HEK293 (cell line): ENCODE data around the gene CBX3.

ENCODE experiments used
- ELK4 ChIP-seq: IDR thresholded peaks from 2 replicates; pipeline ENCODE4 v1.6.1; 2011; ENCODE audit warnings: mild to moderate bottlenecking, low read depth, low read length, borderline replicate concordance
- SP2 ChIP-seq: fragments of 450-650 bp; formaldehyde crosslinking; IDR thresholded peaks from 2 replicates; pipeline ENCODE4 v1.5.1; 2016; ENCODE audit warnings: missing biosample characterization, missing genetic modification characterization
- YY1 ChIP-seq: fragments of 450-650 bp; formaldehyde crosslinking; IDR thresholded peaks from 2 replicates; pipeline ENCODE4 v1.5.1; 2018; ENCODE audit warnings: missing biosample characterization, missing genetic modification characterization
- ZNF133 ChIP-seq: fragments of 450-650 bp; formaldehyde crosslinking; IDR thresholded peaks from 2 replicates; pipeline ENCODE4 v1.5.1; 2016; ENCODE audit warnings: missing biosample characterization, missing genetic modification characterization
- ZNF211 ChIP-seq: fragments of 450-650 bp; formaldehyde crosslinking; IDR thresholded peaks from 2 replicates; pipeline ENCODE4 v1.5.1; 2016; ENCODE audit warnings: low read depth, missing biosample characterization, missing genetic modification characterization
- ZNF302 ChIP-seq: fragments of 450-650 bp; formaldehyde crosslinking; IDR thresholded peaks from 2 replicates; pipeline ENCODE4 v1.5.1; 2016; ENCODE audit warnings: missing biosample characterization, missing genetic modification characterization, low read depth
- ZNF404 ChIP-seq: fragments of 450-650 bp; formaldehyde crosslinking; IDR thresholded peaks from 2 replicates; pipeline ENCODE4 v1.5.1; 2017; ENCODE audit warnings: missing biosample characterization, missing genetic modification characterization
- ZNF549 ChIP-seq: fragments of 450-650 bp; IDR thresholded peaks from 2 replicates; pipeline ENCODE4 v1.5.1; 2018; ENCODE audit warnings: missing biosample characterization, missing genetic modification characterization, mild to moderate bottlenecking, inconsistent platforms, moderate library complexity
- ZNF558 ChIP-seq: fragments of 450-650 bp; formaldehyde crosslinking; IDR thresholded peaks from 2 replicates; pipeline ENCODE4 v1.5.1; 2016; ENCODE audit warnings: missing biosample characterization, missing genetic modification characterization
- ZNF792 ChIP-seq: fragments of 450-650 bp; formaldehyde crosslinking; IDR thresholded peaks from 2 replicates; pipeline ENCODE4 v1.5.1; 2016; ENCODE audit warnings: missing biosample characterization, missing genetic modification characterization
- ZSCAN18 ChIP-seq: fragments of 450-650 bp; formaldehyde crosslinking; IDR thresholded peaks from 2 replicates; pipeline ENCODE4 v1.5.1; 2016; ENCODE audit warnings: missing biosample characterization, missing genetic modification characterization
- TF ChIP-seq, protein P1 (sequence below): fragments of 450-650 bp; formaldehyde crosslinking; IDR thresholded peaks from 2 replicates; pipeline ENCODE4 v1.5.1; 2016; ENCODE audit warnings: missing biosample characterization, missing genetic modification characterization

GRCh38 chr7:26169271-26169670 lies 32.3 kb upstream of the CBX3 start:
- TF ChIP-seq, protein P1, sequence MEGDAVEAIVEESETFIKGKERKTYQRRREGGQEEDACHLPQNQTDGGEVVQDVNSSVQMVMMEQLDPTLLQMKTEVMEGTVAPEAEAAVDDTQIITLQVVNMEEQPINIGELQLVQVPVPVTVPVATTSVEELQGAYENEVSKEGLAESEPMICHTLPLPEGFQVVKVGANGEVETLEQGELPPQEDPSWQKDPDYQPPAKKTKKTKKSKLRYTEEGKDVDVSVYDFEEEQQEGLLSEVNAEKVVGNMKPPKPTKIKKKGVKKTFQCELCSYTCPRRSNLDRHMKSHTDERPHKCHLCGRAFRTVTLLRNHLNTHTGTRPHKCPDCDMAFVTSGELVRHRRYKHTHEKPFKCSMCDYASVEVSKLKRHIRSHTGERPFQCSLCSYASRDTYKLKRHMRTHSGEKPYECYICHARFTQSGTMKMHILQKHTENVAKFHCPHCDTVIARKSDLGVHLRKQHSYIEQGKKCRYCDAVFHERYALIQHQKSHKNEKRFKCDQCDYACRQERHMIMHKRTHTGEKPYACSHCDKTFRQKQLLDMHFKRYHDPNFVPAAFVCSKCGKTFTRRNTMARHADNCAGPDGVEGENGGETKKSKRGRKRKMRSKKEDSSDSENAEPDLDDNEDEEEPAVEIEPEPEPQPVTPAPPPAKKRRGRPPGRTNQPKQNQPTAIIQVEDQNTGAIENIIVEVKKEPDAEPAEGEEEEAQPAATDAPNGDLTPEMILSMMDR, result no peak
- TF ChIP-seq ZNF133 (tag by site-specific recombination) (no peak), ZNF211 (tag by site-specific recombination) (no peak), SP2 (tag by site-specific recombination) (no peak), ELK4 (no peak), ZSCAN18 (tag by site-specific recombination) (no peak), ZNF404 (tag by site-specific recombination) (no peak), YY1 (tag by site-specific recombination) (no peak), ZNF549 (tag by site-specific recombination) (no peak), ZNF302 (tag by site-specific recombination) (no peak), ZNF558 (no peak), ZNF792 (tag by site-specific recombination) (no peak)
